ENCODE data around the gene SLC6A13.

DNA sequence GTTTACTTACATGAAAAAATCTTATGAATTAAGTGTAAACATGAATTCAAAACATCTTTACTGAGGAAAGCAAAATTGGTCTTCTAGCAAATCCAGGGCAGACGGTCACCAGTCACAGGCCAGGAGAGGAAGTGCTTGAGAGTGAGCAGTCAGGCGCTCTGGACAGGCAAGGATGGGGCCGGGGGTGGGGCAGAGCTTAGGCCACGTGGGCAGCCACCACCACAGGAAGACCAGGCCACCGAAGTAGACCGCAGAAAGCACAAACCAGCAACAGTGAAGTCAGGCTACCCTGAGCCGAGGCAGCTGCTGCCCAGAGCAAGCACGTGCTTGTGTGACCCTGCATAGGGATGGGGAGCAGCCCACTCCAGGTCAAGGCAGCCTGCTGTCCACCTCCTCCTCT, 82.2 kb downstream of the SLC6A13 start:
- TF ChIP-seq CTCF (IDR thresholded peaks at IDR 0.05), result no peak
- no peak for TF ChIP-seq POLR2A (IDR thresholded peaks at IDR 0.05)
